GM18951 (cell line): ENCODE measurements around the gene ITPR1.

Experiments
- POLR2A ChIP-seq: IDR thresholded peaks from 4 replicates; pipeline ENCODE4 v1.6.1; 2011; ENCODE audit warnings: mild to moderate bottlenecking; ENCODE audit not compliant: insufficient read length, insufficient read depth; ENCODE audit errors: extremely low read depth
- in situ Hi-C: fragments of 300-500 bp; cut with MboI; formaldehyde crosslinking; loops from one replicate; pipeline ENCODE4 v1.12.0; 2022; ENCODE audit warnings: low sequenced_read_pairs, mixed read lengths, inconsistent platforms; ENCODE audit not compliant: unreplicated experiment

Gene ITPR1

DNA sequence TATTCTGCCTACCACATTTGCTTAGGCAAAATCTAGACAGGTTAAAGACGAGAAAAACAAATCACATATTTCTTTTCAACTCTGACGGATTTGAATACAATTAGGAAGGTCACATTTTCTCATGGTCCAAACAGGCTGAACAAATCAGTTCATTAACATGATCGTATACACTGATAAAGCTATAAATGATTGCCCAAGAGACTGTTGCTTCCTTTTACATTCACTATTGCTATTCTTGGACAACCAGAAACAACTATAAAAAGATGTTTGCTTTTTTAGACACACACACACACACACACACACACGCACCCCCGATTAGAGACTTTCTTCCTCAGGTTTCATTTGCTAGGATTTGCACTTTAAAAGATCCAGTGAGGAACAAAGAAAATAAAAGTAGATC is 363.8 kb downstream of the ITPR1 start:
- in situ Hi-C loops: no loop called here
- TF ChIP-seq POLR2A: no peak

DNA sequence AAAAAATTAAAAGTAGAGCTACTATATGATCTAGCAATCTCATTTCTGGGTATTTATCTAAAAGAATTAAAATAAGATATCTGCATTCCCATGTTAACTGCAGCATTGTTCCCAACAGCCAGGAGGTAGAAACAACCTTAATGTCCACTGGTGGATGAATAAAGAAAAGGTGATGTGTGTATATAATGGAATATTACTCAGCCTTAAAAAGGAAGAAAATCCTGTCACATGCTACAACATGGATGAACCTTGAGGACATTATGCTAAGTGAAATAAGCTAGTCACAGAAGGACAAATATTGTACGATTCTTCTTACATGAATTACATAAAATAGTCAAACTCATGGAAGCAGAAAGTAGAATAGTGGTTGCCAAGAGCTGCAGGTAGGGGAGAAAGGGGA is 366.6 kb downstream of the ITPR1 start:
- in situ Hi-C loops: no loop called here
- no peak for TF ChIP-seq POLR2A

GRCh38 chr3:4862973-4863372 is 369.8 kb downstream of the ITPR1 start:
- no peak for TF ChIP-seq POLR2A
- in situ Hi-C loops: no loop called here

DNA sequence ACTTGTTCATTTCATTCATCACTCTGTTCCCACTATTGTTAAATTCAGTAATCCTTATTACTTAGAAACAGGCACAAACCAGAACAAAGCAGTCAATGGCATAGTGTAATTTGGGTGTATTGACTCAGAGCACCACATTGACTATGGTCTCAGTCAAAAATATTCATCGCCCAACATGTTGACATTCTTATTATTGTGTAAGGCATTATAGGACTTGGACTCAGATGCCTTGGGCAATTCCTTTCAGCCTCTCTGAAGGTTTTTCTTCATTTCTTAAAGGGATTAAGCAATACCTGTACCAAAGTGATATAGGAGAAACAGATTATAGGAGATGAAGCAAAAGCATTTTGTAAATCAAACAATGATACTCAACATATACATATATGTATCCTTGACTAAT is 371.4 kb downstream of the ITPR1 start:
- TF ChIP-seq POLR2A: no peak
- in situ Hi-C loops: no loop called here

- TF ChIP-seq POLR2A: no peak
Measured at GRCh38 chr3:4865714-4866113, 372.6 kb downstream of the ITPR1 start.

GRCh38 chr3:4866866-4867265 is 373.7 kb downstream of the ITPR1 start:
- in situ Hi-C loops: no loop called here

More at GRCh38 chr3:4865714-4866113, 372.6 kb downstream of the ITPR1 start:
- in situ Hi-C loops: no loop called here

DNA sequence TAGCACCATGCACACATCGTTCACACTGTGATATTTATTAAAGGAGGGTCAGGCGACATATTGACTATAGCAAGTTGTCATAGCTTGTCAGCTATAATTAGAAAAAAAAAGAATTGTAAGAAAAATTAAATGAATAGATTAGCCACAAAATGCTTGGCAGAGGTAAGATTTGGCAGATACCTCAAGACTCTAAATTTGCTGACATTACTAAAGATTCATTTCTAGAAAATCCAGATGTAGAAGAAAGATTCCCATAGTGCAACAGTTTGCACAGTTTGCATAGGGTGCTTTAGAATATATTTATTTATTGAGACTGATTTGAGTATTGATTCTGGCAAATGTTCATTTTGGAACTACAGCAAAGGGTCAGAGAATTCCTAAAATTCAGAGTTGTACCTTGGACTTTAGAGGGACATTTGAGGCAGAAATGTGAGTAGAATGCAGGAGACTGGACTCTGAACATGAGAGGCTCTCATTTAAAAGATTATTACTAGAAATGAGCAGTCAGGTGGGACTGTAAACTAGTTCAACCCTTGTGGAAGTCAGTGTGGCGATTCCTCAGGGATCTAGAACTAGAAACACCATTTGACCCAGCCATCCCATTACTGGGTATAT is 384.1 kb downstream of the ITPR1 start:
- in situ Hi-C loops: no loop called here
- no peak for TF ChIP-seq POLR2A

More at GRCh38 chr3:4866866-4867265, 373.7 kb downstream of the ITPR1 start:
- no peak for TF ChIP-seq POLR2A

DNA sequence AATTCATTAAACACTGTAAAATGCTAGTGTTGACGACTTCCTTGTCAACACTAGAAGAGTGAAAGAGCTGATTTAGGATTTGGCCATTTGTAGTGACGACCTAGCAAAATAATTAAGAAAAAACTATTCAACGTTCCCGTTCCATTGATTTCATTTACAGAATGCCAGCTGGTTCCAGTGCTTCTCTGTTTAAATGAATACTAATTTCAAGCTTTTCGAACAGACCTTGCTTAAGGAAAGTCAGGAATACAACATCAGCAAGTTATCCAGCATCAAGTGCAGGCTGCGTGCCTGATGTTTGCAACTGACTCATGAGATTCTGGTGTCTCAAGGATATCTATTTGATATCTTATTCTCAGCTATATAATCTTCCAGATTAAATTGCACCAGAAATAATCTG is 387.7 kb downstream of the ITPR1 start:
- in situ Hi-C loops: no loop called here
- no peak for TF ChIP-seq POLR2A

- no peak for TF ChIP-seq POLR2A
- in situ Hi-C loops: no loop called here
Measured at GRCh38 chr3:4882548-4882947, 389.4 kb downstream of the ITPR1 start.

DNA sequence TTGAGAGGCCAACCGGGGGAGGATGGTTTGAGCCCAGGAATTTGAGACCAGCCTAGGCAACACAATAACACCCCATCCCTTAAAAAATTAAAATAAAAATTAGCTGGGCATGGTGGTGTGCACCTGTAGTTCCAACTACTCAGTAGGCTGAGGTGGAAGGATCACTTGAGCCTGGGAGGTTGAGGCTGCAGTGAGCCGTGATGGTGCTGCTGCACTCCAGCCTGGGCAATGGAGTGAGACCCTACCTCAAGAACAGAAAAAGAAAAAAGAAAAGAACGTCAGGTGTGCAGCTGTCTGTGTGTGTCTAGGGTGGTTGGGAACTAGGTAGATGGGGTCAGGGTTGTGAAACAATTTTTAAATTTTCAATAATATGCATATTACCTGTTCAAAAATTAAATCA is 389.9 kb downstream of the ITPR1 start:
- in situ Hi-C loops: no loop called here
- TF ChIP-seq POLR2A: no peak

DNA sequence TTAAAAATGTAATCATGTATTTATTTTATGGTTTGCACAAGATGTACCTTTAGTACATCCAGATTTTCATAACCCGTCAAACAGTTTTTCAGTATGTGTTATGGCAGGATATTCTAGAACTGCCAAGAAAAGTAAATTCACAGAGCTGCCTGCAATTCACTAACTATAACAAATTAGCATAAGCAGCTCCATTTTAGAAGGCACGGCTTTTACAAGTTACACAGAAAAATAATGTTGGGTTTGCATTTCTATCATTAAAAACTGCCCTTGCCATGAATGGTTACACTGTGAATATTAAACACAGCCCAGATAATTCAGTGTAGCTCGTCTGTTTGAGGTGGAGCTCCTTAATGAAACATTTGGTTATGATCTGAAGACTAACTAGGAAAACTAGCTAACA is 391.7 kb downstream of the ITPR1 start:
- in situ Hi-C loops: no loop called here
- TF ChIP-seq POLR2A: no peak

DNA sequence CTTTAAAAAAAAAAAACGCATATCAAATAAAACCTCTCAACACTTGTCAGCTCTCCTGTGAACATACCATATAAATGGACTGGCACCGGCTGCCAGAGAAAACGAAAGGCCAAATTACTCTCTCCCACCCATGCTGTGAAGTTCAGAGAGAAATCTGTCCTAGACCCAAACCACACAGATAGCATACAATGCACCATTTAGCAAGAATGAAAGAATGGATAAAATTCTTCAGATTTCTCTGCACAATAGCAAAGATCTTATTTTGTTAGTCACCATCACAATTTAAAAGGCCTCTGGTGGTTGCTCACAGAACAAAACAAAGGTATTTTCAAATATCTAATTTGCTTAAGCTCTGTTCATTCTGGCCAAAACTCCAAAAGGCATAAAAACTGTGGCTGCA is 392.2 kb downstream of the ITPR1 start:
- no peak for TF ChIP-seq POLR2A

DNA sequence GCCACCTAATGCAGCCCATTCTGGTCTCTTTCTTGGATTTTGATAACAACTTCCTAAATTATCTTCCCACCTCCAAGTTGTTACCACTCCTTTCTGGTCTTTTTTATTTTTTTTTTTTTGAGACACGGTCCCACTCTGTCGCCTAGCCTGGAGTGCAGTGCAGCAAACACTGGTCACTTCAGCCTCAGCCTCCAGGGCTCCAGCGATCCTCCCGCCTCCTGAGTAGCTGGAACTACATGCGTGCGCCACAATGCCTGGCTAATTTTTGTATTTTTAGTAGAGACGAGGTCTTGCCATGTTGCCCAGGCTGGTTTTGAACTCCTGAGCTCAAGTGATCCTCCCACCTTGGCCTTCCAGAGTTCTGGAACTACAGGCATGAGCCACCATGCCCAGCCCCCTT is 393.3 kb downstream of the ITPR1 start:
- TF ChIP-seq POLR2A: no peak

More for the DNA sequence above, 392.2 kb downstream of the ITPR1 start:
- in situ Hi-C loops: no loop called here

GRCh38 chr3:4887177-4887576 is 394.0 kb downstream of the ITPR1 start:
- no peak for TF ChIP-seq POLR2A
- in situ Hi-C loops: no loop called here

More for the DNA sequence above, 393.3 kb downstream of the ITPR1 start:
- in situ Hi-C loops: no loop called here
